ENCODE measurements around the gene TTC7B.

- TF ChIP-seq CTCF (conservative IDR thresholded peaks at IDR 0.05) (no peak), ZFX (IDR thresholded peaks at IDR 0.05) (no peak)
Measured at GRCh38 chr14:90742729-90743128, 73.5 kb downstream of the TTC7B start.

All from C4-2B (cell line).